ENCODE data around the gene ZSCAN22.
"Not testable (repeated sequence)": the region's sequence is repeated elsewhere in the genome, so short reads cannot be mapped to it uniquely, and the experiment has no call there.

ZSCAN22 gene

DNA sequence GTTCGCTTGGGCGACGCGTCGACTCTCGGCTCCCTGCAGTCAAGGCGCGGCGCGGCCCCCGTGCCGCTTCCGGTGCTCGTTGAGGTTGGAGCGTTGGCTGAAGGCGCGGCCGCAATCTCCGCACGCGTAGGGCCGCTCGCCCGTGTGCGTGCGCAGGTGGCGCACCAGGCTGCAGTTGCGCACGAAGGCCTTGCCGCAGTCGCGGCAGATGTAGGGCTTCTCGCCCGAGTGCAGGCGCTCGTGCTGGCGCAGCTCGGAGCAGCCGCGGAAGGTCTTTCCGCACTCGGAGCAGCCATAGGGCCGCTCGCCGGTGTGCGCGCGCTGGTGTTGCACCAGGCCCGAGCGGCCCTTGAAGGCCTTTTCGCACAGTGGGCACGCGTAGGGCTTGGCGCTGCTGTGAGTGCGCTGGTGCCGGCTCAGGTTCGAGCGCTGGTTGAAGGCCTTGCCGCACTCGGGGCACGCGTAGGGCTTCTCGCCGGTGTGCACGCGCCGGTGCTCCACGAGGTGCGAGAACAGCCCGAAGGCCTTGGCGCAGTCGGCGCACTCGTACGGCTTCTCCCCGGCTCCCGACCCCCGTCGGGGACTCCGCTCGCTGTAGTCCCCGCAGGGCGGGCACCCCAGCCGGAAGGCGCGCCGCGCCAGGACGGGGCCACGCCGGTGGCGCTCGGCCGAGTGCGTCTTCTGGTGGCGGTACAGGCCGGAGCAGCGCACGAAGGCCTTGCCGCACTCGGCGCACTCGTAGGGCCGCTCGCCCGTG, 41.1 kb downstream of the ZSCAN22 start:
- H3K4me3 ChIP-seq (ENCODE audit: low read depth, low read length), result no peak overlapping the region
- DNase-seq, result no peak
- TF ChIP-seq, protein P1, sequence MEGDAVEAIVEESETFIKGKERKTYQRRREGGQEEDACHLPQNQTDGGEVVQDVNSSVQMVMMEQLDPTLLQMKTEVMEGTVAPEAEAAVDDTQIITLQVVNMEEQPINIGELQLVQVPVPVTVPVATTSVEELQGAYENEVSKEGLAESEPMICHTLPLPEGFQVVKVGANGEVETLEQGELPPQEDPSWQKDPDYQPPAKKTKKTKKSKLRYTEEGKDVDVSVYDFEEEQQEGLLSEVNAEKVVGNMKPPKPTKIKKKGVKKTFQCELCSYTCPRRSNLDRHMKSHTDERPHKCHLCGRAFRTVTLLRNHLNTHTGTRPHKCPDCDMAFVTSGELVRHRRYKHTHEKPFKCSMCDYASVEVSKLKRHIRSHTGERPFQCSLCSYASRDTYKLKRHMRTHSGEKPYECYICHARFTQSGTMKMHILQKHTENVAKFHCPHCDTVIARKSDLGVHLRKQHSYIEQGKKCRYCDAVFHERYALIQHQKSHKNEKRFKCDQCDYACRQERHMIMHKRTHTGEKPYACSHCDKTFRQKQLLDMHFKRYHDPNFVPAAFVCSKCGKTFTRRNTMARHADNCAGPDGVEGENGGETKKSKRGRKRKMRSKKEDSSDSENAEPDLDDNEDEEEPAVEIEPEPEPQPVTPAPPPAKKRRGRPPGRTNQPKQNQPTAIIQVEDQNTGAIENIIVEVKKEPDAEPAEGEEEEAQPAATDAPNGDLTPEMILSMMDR (IDR thresholded peaks at IDR 0.05; ENCODE audit: low read depth, low read length, missing control alignments), result no peak
- no peak overlapping the region for H3K27ac ChIP-seq
- no peaks in the 10 kb centered on the region for H3K27me3 ChIP-seq (replicated peaks)
- in situ Hi-C loops (cut with HindIII; ENCODE audit: low pct_ligation_motif_present, low sequenced_read_pairs), result no loop called here
- H3K36me3 ChIP-seq (replicated peaks), result no peaks in the 10 kb centered on the region

DNA sequence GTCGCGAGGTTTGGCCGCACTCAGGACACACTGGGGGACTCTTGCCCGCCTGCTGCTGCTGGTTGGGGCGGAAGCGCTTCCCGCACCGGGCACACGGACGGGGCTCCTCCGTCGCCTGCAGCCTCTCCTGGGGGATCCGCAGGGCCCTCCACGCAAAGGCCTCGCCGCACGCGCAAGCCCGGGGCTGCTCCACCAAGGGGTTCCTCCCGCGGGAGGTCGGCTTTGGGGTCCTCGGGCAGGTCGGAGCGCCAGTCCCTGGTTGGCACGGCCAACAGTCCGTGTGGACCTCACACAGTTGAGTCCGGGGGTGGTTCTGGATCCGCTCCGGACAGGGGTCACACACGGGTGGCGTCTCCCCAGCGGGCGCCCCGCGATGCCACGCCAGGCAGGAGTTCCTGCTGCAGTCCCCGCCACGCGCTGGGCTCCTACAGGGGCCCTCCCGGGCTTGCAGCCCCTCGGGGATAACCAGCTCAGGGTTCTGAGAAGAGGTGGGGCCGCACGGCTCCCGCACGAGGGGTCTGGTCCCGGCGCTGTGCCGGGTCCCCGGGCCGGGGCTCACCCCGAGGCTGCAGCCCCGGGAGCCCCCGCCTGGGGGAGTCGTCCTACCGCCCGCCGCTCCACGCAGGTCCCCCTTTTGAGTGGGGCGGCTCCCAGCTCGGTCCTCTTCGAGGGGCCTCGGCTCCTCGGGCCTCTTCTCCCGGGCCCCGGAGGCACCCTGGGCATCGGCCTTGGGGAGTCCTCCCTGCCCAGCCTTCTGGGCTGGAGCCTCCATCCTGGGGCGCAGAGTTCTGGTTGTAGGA, 42.0 kb downstream of the ZSCAN22 start:
- no peaks in the 10 kb centered on the region for H3K27me3 ChIP-seq (replicated peaks)
- in situ Hi-C loops (cut with HindIII; ENCODE audit: low pct_ligation_motif_present, low sequenced_read_pairs), result no loop called here
- TF ChIP-seq, protein P1 (IDR thresholded peaks at IDR 0.05; ENCODE audit: low read depth, low read length, missing control alignments), result no peak
- no peak overlapping the region for H3K4me3 ChIP-seq (ENCODE audit: low read depth, low read length)
- no peak overlapping the region for H3K27ac ChIP-seq
- no peak for DNase-seq
- H3K36me3 ChIP-seq (replicated peaks), result no peaks in the 10 kb centered on the region

DNA sequence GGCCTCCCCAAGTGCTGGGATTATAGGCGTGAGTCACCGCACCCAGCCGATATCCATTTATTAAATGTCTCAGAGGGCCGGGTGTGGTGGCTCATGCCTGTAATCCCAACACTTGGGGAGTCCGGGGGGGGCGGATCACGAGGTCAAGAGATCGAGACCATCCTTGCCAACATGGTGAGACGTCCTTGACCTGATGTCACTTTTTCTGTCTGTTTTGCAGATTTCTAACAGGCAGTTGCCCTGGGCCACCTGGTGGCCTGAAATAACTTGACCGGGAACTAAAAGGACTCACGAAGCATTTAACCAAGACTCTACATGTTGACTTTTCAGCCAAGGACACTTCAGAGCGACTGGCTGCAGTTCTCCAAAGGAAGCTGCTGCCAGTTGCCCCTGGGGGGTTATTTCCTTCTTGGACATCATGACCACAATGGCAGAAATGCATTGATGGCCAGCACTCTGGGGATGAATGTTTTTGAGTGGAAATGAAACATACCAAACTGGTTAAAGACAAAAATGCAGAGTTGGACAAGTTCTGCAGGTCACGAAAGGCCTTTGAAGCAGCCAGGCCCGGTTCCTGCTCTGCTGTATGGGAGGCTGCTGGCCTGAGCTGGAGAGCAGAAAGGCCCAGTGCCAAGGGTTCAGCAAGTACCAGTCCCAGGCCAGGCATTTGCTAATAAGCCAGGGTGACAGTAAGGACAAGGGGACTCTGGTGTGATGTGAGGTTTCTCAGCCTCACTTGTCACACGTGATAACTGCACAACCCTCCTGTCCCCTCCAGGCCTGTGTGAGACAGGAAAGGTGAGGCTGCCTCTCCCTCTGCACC, 45.7 kb downstream of the ZSCAN22 start:
- Histone ChIP-seq H3K4me3 (ENCODE audit: low read depth, low read length) (no peak overlapping the region), H3K27me3 (replicated peaks) (no peaks in the 10 kb centered on the region), H3K36me3 (replicated peaks) (no peaks in the 10 kb centered on the region), H3K27ac (no peak overlapping the region)
- DNase-seq, result no peak
- TF ChIP-seq, protein P1 (IDR thresholded peaks at IDR 0.05; ENCODE audit: low read depth, low read length, missing control alignments), result peak; percentile 42
- in situ Hi-C loops (cut with HindIII; ENCODE audit: low pct_ligation_motif_present, low sequenced_read_pairs), result no loop called here

DNA sequence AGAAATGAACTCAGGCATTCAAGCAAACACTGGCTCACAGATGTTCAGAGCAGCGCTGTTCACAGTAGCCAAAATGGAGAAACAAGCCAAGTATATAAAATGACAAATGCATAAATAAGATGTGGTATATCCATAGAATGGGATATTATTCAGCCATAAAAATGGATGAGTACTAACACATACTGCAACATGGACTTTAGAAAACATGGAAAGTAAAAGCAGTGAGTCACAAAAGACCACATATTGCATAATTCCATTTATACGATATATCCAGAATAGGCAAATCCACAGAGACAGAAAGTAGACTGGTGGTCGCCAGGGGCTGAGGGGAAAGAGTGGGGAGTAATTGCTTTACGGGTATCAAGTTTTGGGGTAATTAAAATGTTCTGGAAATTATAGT, 47.4 kb downstream of the ZSCAN22 start:
- no peak for DNase-seq
- no peak overlapping the region for H3K27ac ChIP-seq
- no peaks in the 10 kb centered on the region for H3K27me3 ChIP-seq (replicated peaks)
- in situ Hi-C loops (cut with HindIII; ENCODE audit: low pct_ligation_motif_present, low sequenced_read_pairs), result no loop called here
- TF ChIP-seq, protein P1 (IDR thresholded peaks at IDR 0.05; ENCODE audit: low read depth, low read length, missing control alignments), result no peak
- H3K36me3 ChIP-seq (replicated peaks), result no peaks in the 10 kb centered on the region
- H3K4me3 ChIP-seq (ENCODE audit: low read depth, low read length), result no peak overlapping the region

DNA sequence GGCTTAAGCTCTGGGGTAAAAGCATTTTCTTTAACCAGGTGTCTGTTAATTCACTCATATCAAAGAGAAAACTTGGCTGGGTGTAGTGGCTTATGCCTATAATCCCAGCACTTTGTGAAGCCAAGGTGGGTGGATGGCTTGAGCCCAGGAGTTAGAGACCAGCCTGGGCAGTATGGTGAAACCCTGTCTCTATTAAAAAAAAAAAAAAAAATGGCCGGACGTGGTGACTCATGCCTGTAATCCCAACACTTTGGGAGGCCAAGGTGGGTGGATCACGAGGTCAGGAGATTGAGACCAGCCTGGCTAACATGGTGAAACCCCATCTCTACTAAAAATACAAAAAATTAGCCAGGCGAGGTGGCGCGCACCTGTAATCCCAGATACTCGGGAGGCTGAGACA, 49.9 kb downstream of the ZSCAN22 start:
- DNase-seq; H3K27ac ChIP-seq; H3K4me3 ChIP-seq (ENCODE audit: low read depth, low read length); in situ Hi-C loops (cut with HindIII; ENCODE audit: low pct_ligation_motif_present, low sequenced_read_pairs); H3K27me3 ChIP-seq (replicated peaks); H3K36me3 ChIP-seq (replicated peaks): not testable (repeated sequence)

DNA sequence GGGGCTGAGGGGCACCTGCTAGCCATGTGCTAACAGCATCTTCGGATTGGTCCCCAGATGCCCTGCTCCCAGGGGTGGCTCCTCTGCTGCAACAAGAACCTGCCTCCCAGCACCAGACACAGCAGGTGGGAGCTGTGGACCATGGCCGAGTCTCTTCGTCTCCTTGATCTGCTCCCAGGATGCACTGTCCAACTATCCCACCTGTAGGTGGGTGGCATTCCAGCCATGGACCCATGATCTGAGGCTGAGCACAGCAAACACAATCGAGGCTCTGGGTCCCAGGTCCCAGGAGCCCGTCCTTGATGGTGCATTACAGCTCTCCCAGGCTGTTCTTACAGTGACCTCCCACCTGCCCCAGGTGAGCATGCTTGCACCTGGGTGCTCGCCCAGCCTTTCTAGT, 52.5 kb downstream of the ZSCAN22 start:
- H3K27ac ChIP-seq, result no peak overlapping the region
- no peaks in the 10 kb centered on the region for H3K27me3 ChIP-seq (replicated peaks)

More for the DNA sequence above, 52.5 kb downstream of the ZSCAN22 start:
- TF ChIP-seq, protein P1 (IDR thresholded peaks at IDR 0.05; ENCODE audit: low read depth, low read length, missing control alignments), result no peak
- in situ Hi-C loops (cut with HindIII; ENCODE audit: low pct_ligation_motif_present, low sequenced_read_pairs), result no loop called here
- DNase-seq, result no peak
- H3K36me3 ChIP-seq (replicated peaks), result no peaks in the 10 kb centered on the region
- H3K4me3 ChIP-seq (ENCODE audit: low read depth, low read length), result no peak overlapping the region

Data from brain microvascular endothelial cell (primary cell).